HEK293T (cell line): ENCODE data around the gene SLC38A9.

ENCODE experiments used
- BHLHE40 ChIP-seq: fragments of 450-650 bp; IDR thresholded peaks from 2 replicates; pipeline ENCODE4 v1.6.1; 2016; ENCODE audit warnings: mild to moderate bottlenecking, moderate library complexity, borderline replicate concordance
- ELF4 ChIP-seq: fragments of 450-650 bp; IDR thresholded peaks from 2 replicates; pipeline ENCODE4 v1.6.1; 2017; ENCODE audit warnings: antibody characterized with exemption
- FOXK2 ChIP-seq: fragments of 450-650 bp; IDR thresholded peaks from 2 replicates; pipeline ENCODE4 v1.6.1; 2016; ENCODE audit warnings: mild to moderate bottlenecking
- FOXM1 ChIP-seq: fragments of 450-650 bp; IDR thresholded peaks from 2 replicates; pipeline ENCODE4 v1.6.1; 2017; ENCODE audit warnings: mild to moderate bottlenecking, borderline replicate concordance
- LEF1 ChIP-seq: fragments of 450-650 bp; IDR thresholded peaks from 2 replicates; pipeline ENCODE4 v1.6.1; 2017; ENCODE audit warnings: mild to moderate bottlenecking, borderline replicate concordance
- NFRKB ChIP-seq: fragments of 450-650 bp; IDR thresholded peaks from 2 replicates; pipeline ENCODE4 v1.6.1; 2016; ENCODE audit warnings: mild to moderate bottlenecking, moderate library complexity
- PKNOX1 ChIP-seq: fragments of 450-650 bp; IDR thresholded peaks from 2 replicates; pipeline ENCODE4 v1.6.1; 2016
- SP1 ChIP-seq: fragments of 450-650 bp; IDR thresholded peaks from 2 replicates; pipeline ENCODE4 v1.6.1; 2017
- SUZ12 ChIP-seq: fragments of 450-650 bp; IDR thresholded peaks from 2 replicates; pipeline ENCODE4 v1.6.1; 2016; ENCODE audit warnings: mild to moderate bottlenecking
- TARDBP ChIP-seq: fragments of 450-650 bp; IDR thresholded peaks from 2 replicates; pipeline ENCODE4 v1.6.1; 2016

- TF ChIP-seq BHLHE40 = no peak
- no peak for TF ChIP-seq FOXM1
- no peak for TF ChIP-seq NFRKB
- TF ChIP-seq TARDBP = no peak
- TF ChIP-seq ELF4 = no peak
- no peak for TF ChIP-seq PKNOX1
- TF ChIP-seq SP1 = no peak
- TF ChIP-seq SUZ12 = no peak
- no peak for TF ChIP-seq FOXK2
- TF ChIP-seq LEF1 = no peak
Measured at GRCh38 chr5:55750063-55750462, 37.9 kb upstream of the SLC38A9 start.
